H1 (cell line): ENCODE results near the gene PASK. TPM values are rescaled to one million over a fixed set of nuclear protein-coding genes. Genes with fewer than 3 reads are reported as not detected.

Source experiments
- CTCF ChIA-PET: fragments of 300-600 bp; sonication (Branson Sonifier 250); formaldehyde crosslinking; loops from one replicate; lab custom pipeline; 2021; ENCODE audit not compliant: partially characterized antibody; lab: Charles Lee
- POLR2A ChIA-PET: fragments of 300-600 bp; sonication (Branson Sonifier 250); formaldehyde crosslinking; loops from one replicate; lab custom pipeline; 2021; ENCODE audit warnings: inconsistent platforms; ENCODE audit not compliant: partially characterized antibody; lab: Charles Lee
- DNase-seq, 2 experiments: peaks; one replicate each; pipeline versions ENCODE4 v3.0.0 to v3.0.0-alpha.2; 2010 to 2022; ENCODE audit warnings: low spot score in 2 of 2, low read depth in 1 of 2, mixed read lengths in 1 of 2
- FAIRE-seq: peaks from 2 replicates; lab custom pipeline; 2011; peaks lifted over from hg19 to GRCh38; lab: Jason Lieb, UNC
- H2AFZ ChIP-seq: 2 replicates; pipeline ENCODE4 v1.8.1; 2012; ENCODE audit warnings: low read length, inconsistent platforms
- H2AK5ac ChIP-seq: 2 replicates; pipeline ENCODE4 v1.6.1; 2013; ENCODE audit warnings: low read depth, low read length
- H2BK120ac ChIP-seq: replicated peaks from 2 replicates; pipeline ENCODE3; 2013; ENCODE audit warnings: low read depth, low read length, inconsistent platforms
- H2BK12ac ChIP-seq: 2 replicates; pipeline ENCODE4 v1.6.1; 2013; ENCODE audit warnings: low read depth, low read length
- H2BK15ac ChIP-seq: 2 replicates; pipeline ENCODE4 v1.6.1; 2013; ENCODE audit warnings: low read length
- H2BK20ac ChIP-seq: 2 replicates; pipeline ENCODE4 v1.6.1; 2013; ENCODE audit warnings: low read length
- H2BK5ac ChIP-seq: 2 replicates; pipeline ENCODE4 v1.6.1; 2013; ENCODE audit warnings: low read depth, low read length
- H3K14ac ChIP-seq: 2 replicates; pipeline ENCODE4 v1.6.1; 2013; ENCODE audit warnings: inconsistent platforms; ENCODE audit not compliant: insufficient read length
- H3K18ac ChIP-seq: 2 replicates; pipeline ENCODE4 v1.6.1; 2013; ENCODE audit warnings: low read length; ENCODE audit errors: extremely low read depth
- H3K23ac ChIP-seq: 2 replicates; pipeline ENCODE4 v1.6.1; 2013; ENCODE audit warnings: inconsistent platforms; ENCODE audit not compliant: insufficient read length
- H3K23me2 ChIP-seq: 2 replicates; pipeline ENCODE4 v1.6.1; 2013; ENCODE audit warnings: low read depth, low read length
- H3K27ac ChIP-seq: 2 replicates; pipeline ENCODE4 v1.6.1; 2011; ENCODE audit warnings: low read depth, low read length, inconsistent platforms
- H3K27me3 ChIP-seq, 4 experiments: replicated peaks in 1 of 4; 1 replicate in 1 of 4; 2 replicates in 3 of 4; pipeline versions ENCODE4 v1.6.1 to v1.8.1; 2011 to 2013; ENCODE audit warnings: low read length in 3 of 4, mild to moderate bottlenecking in 3 of 4, inconsistent platforms in 2 of 4, mixed read lengths in 2 of 4, moderate library complexity in 1 of 4; ENCODE audit not compliant: control insufficient read depth in 3 of 4, insufficient read depth in 3 of 4; ENCODE audit errors: extremely low read depth in 1 of 4
- H3K36me3 ChIP-seq, 4 experiments: 2 replicates each; pipeline versions ENCODE4 v1.6.1 to v1.8.1; 2011 to 2013; ENCODE audit warnings: mild to moderate bottlenecking in 4 of 4, low read length in 3 of 4, moderate library complexity in 2 of 4, control low read depth in 1 of 4, inconsistent platforms in 1 of 4; ENCODE audit not compliant: insufficient read depth in 4 of 4, control insufficient read depth in 2 of 4
- H3K4ac ChIP-seq: replicated peaks from 2 replicates; pipeline ENCODE3; 2013; ENCODE audit warnings: low read length, low read depth, mixed read lengths, inconsistent platforms; ENCODE audit not compliant: insufficient read length
- H3K4me1 ChIP-seq, 4 experiments: replicated peaks in 1 of 4; 1 replicate in 1 of 4; 2 replicates in 3 of 4; pipeline versions ENCODE4 v1.6.1 to v1.8.1; 2011 to 2013; ENCODE audit warnings: low read length in 3 of 4, inconsistent platforms in 2 of 4, mixed read lengths in 1 of 4; ENCODE audit not compliant: insufficient read depth in 4 of 4, control insufficient read depth in 3 of 4
- H3K4me2 ChIP-seq, 2 experiments: 2 replicates each; pipeline versions ENCODE4 v1.6.1 to v1.8.1; 2011 to 2013; ENCODE audit warnings: low read depth in 2 of 2, low read length in 2 of 2, control low read depth in 1 of 2, inconsistent platforms in 1 of 2, mild to moderate bottlenecking in 1 of 2; ENCODE audit not compliant: insufficient read depth in 1 of 2
- H3K4me3 ChIP-seq, 4 experiments: fragments of 200-600, 300-600 bp in 1 of 4; sonication (generic), shearing (Covaris generic), sonication (Bioruptor Twin) in 1 of 4; 2 replicates each; pipeline versions ENCODE4 v1.5.1 to v1.8.1; 2011 to 2016; ENCODE audit warnings: low read length in 4 of 4, low read depth in 3 of 4, control low read depth in 2 of 4, inconsistent platforms in 2 of 4, mild to moderate bottlenecking in 2 of 4, mixed read lengths in 1 of 4, moderate library complexity in 1 of 4; ENCODE audit not compliant: insufficient read depth in 2 of 4; ENCODE audit errors: extremely low read depth in 1 of 4
- H3K56ac ChIP-seq: replicated peaks from 2 replicates; pipeline ENCODE3; 2013; ENCODE audit warnings: low read depth, mild to moderate bottlenecking, mixed read lengths, low read length, inconsistent platforms; ENCODE audit not compliant: insufficient read length
- H3K79me1 ChIP-seq: 2 replicates; pipeline ENCODE4 v1.6.1; 2013; ENCODE audit warnings: low read depth, low read length, control low read depth
- H3K79me2 ChIP-seq, 2 experiments: 2 replicates each; pipeline versions ENCODE4 v1.6.1 to v1.8.1; 2012 to 2013; ENCODE audit warnings: low read length in 2 of 2, mild to moderate bottlenecking in 2 of 2, inconsistent platforms in 1 of 2; ENCODE audit not compliant: insufficient read depth in 2 of 2, control insufficient read depth in 1 of 2
- H3K9ac ChIP-seq, 4 experiments: replicated peaks in 1 of 4; 1 replicate in 1 of 4; 2 replicates in 3 of 4; pipeline versions ENCODE4 v1.6.1 to v1.8.1; 2011 to 2013; ENCODE audit warnings: low read depth in 3 of 4, low read length in 3 of 4, control low read depth in 2 of 4, mild to moderate bottlenecking in 2 of 4, moderate library complexity in 2 of 4, inconsistent platforms in 1 of 4; ENCODE audit errors: extremely low read depth in 1 of 4
- H3K9me3 ChIP-seq, 2 experiments: 2 replicates each; pipeline versions ENCODE4 v1.6.1 to v1.8.1; 2012 to 2013; ENCODE audit warnings: mild to moderate bottlenecking in 2 of 2, moderate library complexity in 2 of 2, control low read depth in 1 of 2, inconsistent platforms in 1 of 2, low read depth in 1 of 2, low read length in 1 of 2, mixed read lengths in 1 of 2; ENCODE audit not compliant: insufficient read depth in 2 of 2
- H4K20me1 ChIP-seq, 2 experiments: replicated peaks in 1 of 2; 2 replicates each; pipeline versions ENCODE3 to v1.8.1; 2011 to 2013; ENCODE audit warnings: inconsistent platforms in 2 of 2, low read length in 2 of 2, mild to moderate bottlenecking in 1 of 2; ENCODE audit not compliant: insufficient read depth in 2 of 2, control insufficient read depth in 1 of 2
- H4K5ac ChIP-seq: 2 replicates; pipeline ENCODE4 v1.6.1; 2013; ENCODE audit warnings: low read length, low read depth, mixed read lengths, inconsistent platforms; ENCODE audit not compliant: insufficient read length
- H4K8ac ChIP-seq: 2 replicates; pipeline ENCODE4 v1.8.0; 2013; ENCODE audit warnings: mild to moderate bottlenecking, moderate library complexity, low read length, inconsistent platforms; ENCODE audit not compliant: insufficient read depth; ENCODE audit errors: extremely low read depth
- H4K91ac ChIP-seq: replicated peaks from 2 replicates; pipeline ENCODE3; 2013; ENCODE audit warnings: low read length, mixed read lengths, inconsistent platforms; ENCODE audit not compliant: insufficient read length
- CREB1 ChIP-seq: IDR thresholded peaks from 2 replicates; pipeline ENCODE4 v1.6.1; 2012; ENCODE audit warnings: inconsistent platforms
- SUZ12 ChIP-seq: fragments of 200-600 bp; sonication (generic); IDR thresholded peaks from 2 replicates; pipeline ENCODE4 v1.6.1; 2012; ENCODE audit warnings: mild to moderate bottlenecking, inconsistent platforms, low read length, moderate library complexity, mixed read lengths
- TAF1 ChIP-seq: IDR thresholded peaks from 2 replicates; pipeline ENCODE4 v1.6.1; 2011; ENCODE audit warnings: mild to moderate bottlenecking, low read depth, low read length
- WGBS, 2 experiments: shearing (Covaris generic) in 1 of 2; methylation state at CpG; one replicate each; pipeline versions ENCODE4 v1.1.6 to v1.1.7; 2013 to 2015; ENCODE audit warnings: low lambda C conversion rate in 2 of 2, mixed read lengths in 2 of 2, inconsistent platforms in 1 of 2, low coverage in 1 of 2, missing lambda C conversion rate in 1 of 2; ENCODE audit not compliant: insufficient replicate concordance in 2 of 2, insufficient coverage in 1 of 2, insufficient read length in 1 of 2; ENCODE audit errors: extremely low coverage in 1 of 2, missing lambda C conversion rate in 1 of 2; 5-methylcytosine and 5-hydroxymethylcytosine counted together
- polyA plus RNA-seq, 7 experiments: library from polyadenylated mRNA; depleted of rRNA in 3 of 7; stranded (reverse) in 5 of 7; unstranded in 2 of 7; fragments of >200 nt in 5 of 7; fragments of 200-250 nt in 2 of 7; gene quantifications; 1 replicate in 5 of 7; 2 replicates in 1 of 7; 4 replicates in 1 of 7; pipeline versions ENCODE4 v1.2.1 to v1.2.3, GENCODE V29; 2011 to 2013; ENCODE audit warnings: missing spikeins in 2 of 7, mixed read lengths in 2 of 7
- total RNA-seq: library from RNA; stranded (reverse); fragmentation: NEBNext Ultra II Directional; extraction: Animal tissue kit (Norgen Biotek cat#: 25700); gene quantifications from 2 replicates; pipeline ENCODE4 v1.2.1, GENCODE V29; 2021

Gene PASK
- total and polyA plus RNA-seq, 2 of the 8 experiments (the other 6 are each of a cell fraction or from before 2014, with no cell fraction given), result 20.5 to 66.1 TPM

GRCh38 chr2:241155936-241156335, 6.7 kb upstream of the PASK start:
- Histone ChIP-seq H3K14ac (no peak overlapping the region), H3K27me3 (no peaks in the 10 kb centered on the region), H3K4me1 (peaks cover 0 to 7% (median 4%) of the 10 kb centered on the region in 4 experiments; a peak in 6 of 7 replicates), H3K23ac (no peak overlapping the region), H3K79me2 (peaks cover 0 to 9% of the 10 kb centered on the region in 2 experiments; a peak in 1 of 4 replicates), H2AK5ac (no peak overlapping the region), H4K5ac (no peak overlapping the region), H3K9me3 (no peaks in the 10 kb centered on the region), H3K27ac (no peak overlapping the region), H3K9ac (no peak overlapping the region), H3K36me3 (peaks cover 0 to 9% (median 4%) of the 10 kb centered on the region in 4 experiments; a peak in 6 of 8 replicates)
- CTCF ChIA-PET, result interaction anchor here (1.4 kb wide), 1 partner anchor 241 kb away, joined by 4 read pairs; no protein-coding TSS in a partner anchor
- no peak for TF ChIP-seq SUZ12
- no peak for TF ChIP-seq TAF1
- TF ChIP-seq CREB1, result no peak
- TF ChIP-seq, all 59 proteins: peak for 0
- Histone ChIP-seq H3K56ac (no peak overlapping the region), H2BK12ac (no peak overlapping the region), H2BK5ac (no peak overlapping the region), H2BK120ac (no peak overlapping the region), H3K4ac (no peak overlapping the region), H4K20me1 (peaks cover 1 to 9% of the 10 kb centered on the region in 2 experiments), H4K91ac (no peak overlapping the region), H3K79me1 (peaks cover 4% of the 10 kb centered on the region), H3K23me2 (no peaks in the 10 kb centered on the region), H2BK15ac (no peak overlapping the region), H2AFZ (no peak overlapping the region), H4K8ac (no peak overlapping the region), H2BK20ac (no peak overlapping the region), H3K18ac (no peak overlapping the region), H3K4me2 (no peak overlapping the region), H3K4me3 (no peak overlapping the region)
- no peak for FAIRE-seq
- no peak for DNase-seq
- 67% methylated on average over 1 of the region's 1 CpG; no CpG with 5 or more reads in 1 of the 2 experiments for WGBS, 2 experiments
- POLR2A ChIA-PET, result no interaction called here
